H1 (cell line): Measurements from ENCODE around the gene KRT10.

Experiments used
- CEBPB ChIP-seq: IDR thresholded peaks from 2 replicates; pipeline ENCODE4 v1.6.1; 2012; ENCODE audit warnings: low read depth, low read length
- CHD2 ChIP-seq: IDR thresholded peaks from 2 replicates; pipeline ENCODE4 v1.6.1; 2012; ENCODE audit warnings: low read length, improper control_type of control experiment
- CREB1 ChIP-seq: IDR thresholded peaks from 2 replicates; pipeline ENCODE4 v1.6.1; 2012; ENCODE audit warnings: inconsistent platforms
- EP300 ChIP-seq, 2 experiments: IDR thresholded peaks; 1 replicate in 1 of 2; 2 replicates in 1 of 2; pipeline ENCODE4 v1.6.1; 2011 to 2012; ENCODE audit warnings: low read depth in 2 of 2, low read length in 2 of 2, mild to moderate bottlenecking in 2 of 2, borderline replicate concordance in 1 of 2, inconsistent platforms in 1 of 2, moderate library complexity in 1 of 2
- POLR2A ChIP-seq, 2 experiments: IDR thresholded peaks; 1 replicate in 1 of 2; 2 replicates in 1 of 2; pipeline ENCODE4 v1.6.1; 2011; ENCODE audit warnings: low read depth in 2 of 2, low read length in 2 of 2, mild to moderate bottlenecking in 2 of 2; ENCODE audit errors: control extremely low read depth in 1 of 2
- POU5F1 ChIP-seq: IDR thresholded peaks from 2 replicates; pipeline ENCODE4 v1.6.1; 2011; ENCODE audit warnings: low read depth, mild to moderate bottlenecking, low read length, moderate library complexity
- RBBP5 ChIP-seq: IDR thresholded peaks from 2 replicates; pipeline ENCODE4 v1.7.1; 2012; ENCODE audit warnings: low read depth, mild to moderate bottlenecking, inconsistent platforms, low read length, moderate library complexity, borderline replicate concordance
- RFX5 ChIP-seq: IDR thresholded peaks from 2 replicates; pipeline ENCODE4 v1.6.1; 2011; ENCODE audit warnings: low read depth, low read length, improper control_type of control experiment, borderline replicate concordance
- TCF12 ChIP-seq: IDR thresholded peaks from 2 replicates; pipeline ENCODE4 v1.6.1; 2011; ENCODE audit warnings: low read depth, mild to moderate bottlenecking, low read length
- ZNF274 ChIP-seq: IDR thresholded peaks from 2 replicates; pipeline ENCODE4 v1.7.0; 2012; ENCODE audit warnings: low read length, borderline replicate concordance; ENCODE audit errors: extremely low read depth
- TF ChIP-seq, protein P1 (sequence below): IDR thresholded peaks from 2 replicates; pipeline ENCODE4 v1.6.1; 2012; ENCODE audit warnings: low read length, inconsistent platforms
- TF ChIP-seq, protein P2 (sequence below), 3 experiments: IDR thresholded peaks; 1 replicate in 2 of 3; 2 replicates in 1 of 3; pipeline versions ENCODE4 v1.5.1 to v1.6.1; 2011; ENCODE audit warnings: low read length in 3 of 3, mild to moderate bottlenecking in 3 of 3, inconsistent platforms in 2 of 3, low read depth in 1 of 3, moderate library complexity in 1 of 3; ENCODE audit not compliant: insufficient read depth in 1 of 3; ENCODE audit errors: control extremely low read depth in 1 of 3

DNA sequence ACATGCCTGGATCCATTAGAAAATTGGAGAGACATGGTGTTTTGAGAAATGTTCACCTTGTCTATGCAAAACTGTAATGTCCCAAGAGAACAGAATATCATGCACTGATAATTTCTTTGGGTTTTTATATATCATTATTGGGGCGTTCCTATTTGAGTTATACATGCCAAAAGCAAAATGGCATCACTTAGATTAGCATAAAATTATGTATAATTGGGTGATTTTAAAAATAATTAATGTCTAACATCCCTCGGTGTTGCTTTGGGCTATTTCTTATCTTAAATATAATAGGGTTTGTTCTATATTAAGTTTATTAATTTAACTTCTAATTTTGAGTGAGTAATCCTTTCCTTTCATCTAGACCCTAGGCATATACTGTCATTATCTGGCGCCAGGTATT is 22.6 kb downstream of the KRT10 start, which contains the start of gene KRT28:
- TF ChIP-seq CEBPB = no peak
- no peak for TF ChIP-seq EP300 (IDR thresholded peaks at IDR 0.05; ENCODE audit: borderline replicate concordance in 1 of 2, low read depth in 2 of 2, low read length in 2 of 2)
- TF ChIP-seq ZNF274 = no peak
- TF ChIP-seq TCF12 = no peak
- TF ChIP-seq, protein P1, sequence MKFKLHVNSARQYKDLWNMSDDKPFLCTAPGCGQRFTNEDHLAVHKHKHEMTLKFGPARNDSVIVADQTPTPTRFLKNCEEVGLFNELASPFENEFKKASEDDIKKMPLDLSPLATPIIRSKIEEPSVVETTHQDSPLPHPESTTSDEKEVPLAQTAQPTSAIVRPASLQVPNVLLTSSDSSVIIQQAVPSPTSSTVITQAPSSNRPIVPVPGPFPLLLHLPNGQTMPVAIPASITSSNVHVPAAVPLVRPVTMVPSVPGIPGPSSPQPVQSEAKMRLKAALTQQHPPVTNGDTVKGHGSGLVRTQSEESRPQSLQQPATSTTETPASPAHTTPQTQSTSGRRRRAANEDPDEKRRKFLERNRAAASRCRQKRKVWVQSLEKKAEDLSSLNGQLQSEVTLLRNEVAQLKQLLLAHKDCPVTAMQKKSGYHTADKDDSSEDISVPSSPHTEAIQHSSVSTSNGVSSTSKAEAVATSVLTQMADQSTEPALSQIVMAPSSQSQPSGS = no peak
- TF ChIP-seq POU5F1 = no peak
- no peak for TF ChIP-seq RFX5
- TF ChIP-seq, protein P2, sequence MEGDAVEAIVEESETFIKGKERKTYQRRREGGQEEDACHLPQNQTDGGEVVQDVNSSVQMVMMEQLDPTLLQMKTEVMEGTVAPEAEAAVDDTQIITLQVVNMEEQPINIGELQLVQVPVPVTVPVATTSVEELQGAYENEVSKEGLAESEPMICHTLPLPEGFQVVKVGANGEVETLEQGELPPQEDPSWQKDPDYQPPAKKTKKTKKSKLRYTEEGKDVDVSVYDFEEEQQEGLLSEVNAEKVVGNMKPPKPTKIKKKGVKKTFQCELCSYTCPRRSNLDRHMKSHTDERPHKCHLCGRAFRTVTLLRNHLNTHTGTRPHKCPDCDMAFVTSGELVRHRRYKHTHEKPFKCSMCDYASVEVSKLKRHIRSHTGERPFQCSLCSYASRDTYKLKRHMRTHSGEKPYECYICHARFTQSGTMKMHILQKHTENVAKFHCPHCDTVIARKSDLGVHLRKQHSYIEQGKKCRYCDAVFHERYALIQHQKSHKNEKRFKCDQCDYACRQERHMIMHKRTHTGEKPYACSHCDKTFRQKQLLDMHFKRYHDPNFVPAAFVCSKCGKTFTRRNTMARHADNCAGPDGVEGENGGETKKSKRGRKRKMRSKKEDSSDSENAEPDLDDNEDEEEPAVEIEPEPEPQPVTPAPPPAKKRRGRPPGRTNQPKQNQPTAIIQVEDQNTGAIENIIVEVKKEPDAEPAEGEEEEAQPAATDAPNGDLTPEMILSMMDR (IDR thresholded peaks at IDR 0.05; ENCODE audit: control extremely low read depth in 1 of 3, insufficient read depth in 1 of 3, low read depth in 1 of 3, low read length in 3 of 3) = no peak
- TF ChIP-seq POLR2A (IDR thresholded peaks at IDR 0.05; ENCODE audit: control extremely low read depth in 1 of 2, low read depth in 2 of 2, low read length in 2 of 2) = no peak
- no peak for TF ChIP-seq CREB1
- no peak for TF ChIP-seq RBBP5
- no peak for TF ChIP-seq CHD2
